GM23338 (cell line): ENCODE results near the gene HTD2. TPM values are rescaled to one million over a fixed set of nuclear protein-coding genes. Genes with fewer than 3 reads are reported as not detected.
"Not testable (repeated sequence)": the region's sequence is repeated elsewhere in the genome, so short reads cannot be mapped to it uniquely, and the experiment has no call there.

Experiments used
- ATAC-seq: fragments of 200-7000 bp; cut with Tn5 transposase; 3 replicates; pipeline ENCODE4 v1.9.1; 2020
- DNase-seq: peaks from one replicate; pipeline ENCODE4 v3.0.0-alpha.2; 2015; ENCODE audit warnings: low spot score
- H2AFZ ChIP-seq: fragments of 200-600 bp; sonication (generic); 2 replicates; pipeline ENCODE4 v1.8.0; 2016; ENCODE audit warnings: antibody characterized with exemption, mild to moderate bottlenecking, moderate library complexity
- H3F3A ChIP-seq: fragments of 200-600 bp; sonication (generic); replicated peaks from 2 replicates; pipeline ENCODE4 v1.8.0; 2017; ENCODE audit warnings: antibody characterized with exemption, mixed run types, low read depth
- H3K27ac ChIP-seq: fragments of 200-600 bp; sonication (generic); 2 replicates; pipeline ENCODE4 v1.6.1; 2016; ENCODE audit warnings: low read depth
- H3K27me3 ChIP-seq: fragments of 200-600 bp; sonication (generic); 2 replicates; pipeline ENCODE4 v1.8.0; 2016; ENCODE audit warnings: mild to moderate bottlenecking, mixed run types, moderate library complexity; ENCODE audit not compliant: insufficient read depth
- H3K36me3 ChIP-seq: fragments of 200-600 bp; sonication (generic); 2 replicates; pipeline ENCODE4 v1.8.0; 2016; ENCODE audit warnings: mild to moderate bottlenecking; ENCODE audit not compliant: insufficient read depth
- H3K4me1 ChIP-seq: fragments of 200-600 bp; sonication (generic); 2 replicates; pipeline ENCODE4 v1.8.0; 2016; ENCODE audit warnings: mild to moderate bottlenecking, moderate library complexity; ENCODE audit not compliant: insufficient read depth
- H3K4me2 ChIP-seq: fragments of 200-600 bp; sonication (generic); 2 replicates; pipeline ENCODE4 v1.7.1; 2017; ENCODE audit warnings: mixed run types
- H3K4me3 ChIP-seq: fragments of 200-600 bp; sonication (generic); 2 replicates; pipeline ENCODE4 v1.6.1; 2016; ENCODE audit warnings: mixed run types
- H3K79me2 ChIP-seq: fragments of 200-600 bp; sonication (generic); replicated peaks from 2 replicates; pipeline ENCODE4 v1.8.0; 2017; ENCODE audit warnings: mild to moderate bottlenecking; ENCODE audit not compliant: insufficient read depth
- H3K9me2 ChIP-seq: fragments of 200-600 bp; sonication (generic); 2 replicates; pipeline ENCODE4 v1.8.0; 2017; ENCODE audit not compliant: insufficient read depth
- H4K20me1 ChIP-seq: fragments of 200-600 bp; sonication (generic); replicated peaks from 2 replicates; pipeline ENCODE4 v1.8.0; 2017; ENCODE audit warnings: mild to moderate bottlenecking; ENCODE audit not compliant: insufficient read depth
- H3K27ac Mint-ChIP-seq: 2 replicates; pipeline ENCODE4 v1.8.0; 2020; ENCODE audit warnings: inconsistent platforms, mild to moderate bottlenecking, moderate library complexity, mixed read lengths
- H3K27me3 Mint-ChIP-seq: 3 replicates; pipeline ENCODE4 v1.8.0; 2022; ENCODE audit warnings: low read depth, mild to moderate bottlenecking, moderate library complexity, mixed read lengths, inconsistent platforms; ENCODE audit not compliant: insufficient read depth, poor library complexity
- H3K36me3 Mint-ChIP-seq: 3 replicates; pipeline ENCODE4 v1.8.0; 2021; ENCODE audit warnings: low read depth, mild to moderate bottlenecking, inconsistent platforms, moderate library complexity, mixed read lengths
- H3K4me1 Mint-ChIP-seq: 3 replicates; pipeline ENCODE4 v1.8.0; 2020; ENCODE audit warnings: mild to moderate bottlenecking, inconsistent platforms, mixed read lengths
- H3K4me3 Mint-ChIP-seq: 3 replicates; pipeline ENCODE4 v1.8.0; 2021; ENCODE audit warnings: moderate library complexity, mild to moderate bottlenecking, inconsistent platforms, mixed read lengths
- H3K9me3 Mint-ChIP-seq: 3 replicates; pipeline ENCODE4 v1.8.0; 2020; ENCODE audit warnings: moderate library complexity, mild to moderate bottlenecking, inconsistent platforms, mixed read lengths
- CREB1 ChIP-seq: fragments of 250-450 bp; sonication (Bioruptor Pico); IDR thresholded peaks from 2 replicates; pipeline ENCODE4 v1.5.0; 2020; ENCODE audit warnings: low read depth, mild to moderate bottlenecking, moderate library complexity
- EZH2 ChIP-seq: fragments of 200-600 bp; sonication (generic); IDR thresholded peaks from one replicate; pipeline ENCODE4 v1.8.0; 2017; ENCODE audit warnings: antibody characterized with exemption, mild to moderate bottlenecking, low read depth; ENCODE audit not compliant: unreplicated experiment
- EZH2phosphoT487 ChIP-seq: fragments of 200-600 bp; sonication (generic); IDR thresholded peaks from one replicate; pipeline ENCODE4 v1.8.1; 2018; ENCODE audit warnings: antibody characterized with exemption; ENCODE audit not compliant: unreplicated experiment
- JUNB ChIP-seq: IDR thresholded peaks from one replicate; pipeline ENCODE4 v1.6.1; 2016; ENCODE audit warnings: antibody characterized with exemption; ENCODE audit not compliant: unreplicated experiment
- NANOG ChIP-seq: IDR thresholded peaks from 2 replicates; pipeline ENCODE4 v1.6.1; 2016; ENCODE audit warnings: antibody characterized with exemption, borderline replicate concordance
- STAT1 ChIP-seq: IDR thresholded peaks from one replicate; pipeline ENCODE4 v1.6.1; 2016; ENCODE audit warnings: antibody characterized with exemption; ENCODE audit not compliant: unreplicated experiment
- ZNF114 ChIP-seq: fragments of 250-450 bp; sonication (Bioruptor Pico); IDR thresholded peaks from 2 replicates; pipeline ENCODE4 v1.5.0; 2020; ENCODE audit warnings: mild to moderate bottlenecking, moderate library complexity
- ZNF331 ChIP-seq: fragments of 250-450 bp; sonication (Bioruptor Pico); IDR thresholded peaks from 2 replicates; pipeline ENCODE4 v1.5.0; 2020; ENCODE audit warnings: low read depth, mild to moderate bottlenecking, moderate library complexity
- polyA plus RNA-seq: library from polyadenylated mRNA; unstranded; fragments of >200 nt; fragmentation: Nextera tagmentation; extraction: Ambion mirVana; gene quantifications from 2 replicates; pipeline ENCODE4 v1.2.1, GENCODE V29; 2016
- total RNA-seq: library from RNA; depleted of rRNA; stranded (reverse); fragments of >200 nt; shearing (Covaris generic); gene quantifications from 2 replicates; pipeline ENCODE4 v1.2.3, GENCODE V29; 2014
- TF ChIP-seq, protein P1 (sequence below), 2 experiments: fragments of 200-600 bp in 1 of 2; sonication (generic) in 1 of 2; conservative IDR thresholded peaks; 2 replicates each; pipeline versions ENCODE4 v1.5.1 to v1.6.1; 2016 to 2017; ENCODE audit warnings: antibody characterized with exemption in 2 of 2, low read depth in 2 of 2, mild to moderate bottlenecking in 2 of 2, moderate library complexity in 1 of 2
- TF ChIP-seq, protein P2 (sequence below): IDR thresholded peaks from 2 replicates; pipeline ENCODE4 v1.6.1; 2016; ENCODE audit warnings: antibody characterized with exemption
- TF ChIP-seq, protein P3 (sequence below): IDR thresholded peaks from one replicate; pipeline ENCODE4 v1.6.1; 2018; ENCODE audit warnings: antibody characterized with exemption; ENCODE audit not compliant: unreplicated experiment

The HTD2 gene
- total and polyA plus RNA-seq, 2 experiments from 2014 or later = 19.3 to 24.2 TPM

DNA sequence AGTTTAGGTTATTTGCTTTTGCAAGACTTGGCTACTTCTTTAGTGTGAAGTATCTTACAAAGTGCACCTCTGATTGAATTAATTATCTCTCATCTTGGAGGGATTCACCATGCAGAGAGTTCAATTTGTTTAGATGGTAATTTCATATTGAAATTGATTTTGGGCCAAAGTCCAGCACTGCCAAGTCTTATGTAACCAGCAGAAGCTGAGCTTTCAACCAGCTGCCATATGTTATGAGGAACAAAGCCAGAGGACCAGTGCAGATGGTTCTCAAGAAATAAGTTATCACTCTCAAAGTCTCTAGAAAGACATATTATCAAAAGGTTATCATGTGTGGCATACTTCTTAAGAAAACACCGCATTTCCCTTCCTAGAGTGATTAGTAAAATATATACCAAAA is 39.7 kb upstream of the HTD2 start (continued):
- TF ChIP-seq, protein P1, sequence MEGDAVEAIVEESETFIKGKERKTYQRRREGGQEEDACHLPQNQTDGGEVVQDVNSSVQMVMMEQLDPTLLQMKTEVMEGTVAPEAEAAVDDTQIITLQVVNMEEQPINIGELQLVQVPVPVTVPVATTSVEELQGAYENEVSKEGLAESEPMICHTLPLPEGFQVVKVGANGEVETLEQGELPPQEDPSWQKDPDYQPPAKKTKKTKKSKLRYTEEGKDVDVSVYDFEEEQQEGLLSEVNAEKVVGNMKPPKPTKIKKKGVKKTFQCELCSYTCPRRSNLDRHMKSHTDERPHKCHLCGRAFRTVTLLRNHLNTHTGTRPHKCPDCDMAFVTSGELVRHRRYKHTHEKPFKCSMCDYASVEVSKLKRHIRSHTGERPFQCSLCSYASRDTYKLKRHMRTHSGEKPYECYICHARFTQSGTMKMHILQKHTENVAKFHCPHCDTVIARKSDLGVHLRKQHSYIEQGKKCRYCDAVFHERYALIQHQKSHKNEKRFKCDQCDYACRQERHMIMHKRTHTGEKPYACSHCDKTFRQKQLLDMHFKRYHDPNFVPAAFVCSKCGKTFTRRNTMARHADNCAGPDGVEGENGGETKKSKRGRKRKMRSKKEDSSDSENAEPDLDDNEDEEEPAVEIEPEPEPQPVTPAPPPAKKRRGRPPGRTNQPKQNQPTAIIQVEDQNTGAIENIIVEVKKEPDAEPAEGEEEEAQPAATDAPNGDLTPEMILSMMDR (conservative IDR thresholded peaks at IDR 0.05; ENCODE audit: low read depth in 2 of 2) = no peak
- no peak for TF ChIP-seq STAT1
- no peak for TF ChIP-seq EZH2phosphoT487
- no peak for TF ChIP-seq ZNF331 (CRISPR knock-in tag)

DNA sequence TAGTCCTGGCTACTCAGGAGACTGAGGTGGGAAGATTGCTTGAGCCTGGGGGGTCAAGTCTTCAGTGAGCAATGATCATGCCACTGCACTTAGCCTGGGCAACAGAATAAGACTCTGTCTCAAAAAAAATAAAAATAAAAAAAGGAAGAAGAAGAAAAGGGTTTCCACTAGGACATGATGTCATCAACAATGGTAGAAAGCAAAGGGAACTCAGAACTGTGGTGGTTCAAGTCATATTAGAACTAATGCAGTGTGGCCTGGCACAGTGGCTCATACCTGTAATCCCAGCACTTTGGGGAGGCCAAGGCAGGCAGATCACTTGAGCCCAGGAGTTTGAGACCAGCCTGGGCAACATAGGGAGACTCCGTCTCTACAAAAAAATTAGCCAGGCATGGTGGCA is 38.8 kb upstream of the HTD2 start:
- not testable (repeated sequence) for H3F3A ChIP-seq, H2AFZ ChIP-seq, H3K9me3 Mint-ChIP-seq, H3K36me3 ChIP-seq, H3K79me2 ChIP-seq, H3K27ac ChIP-seq, H3K27ac Mint-ChIP-seq, H4K20me1 ChIP-seq, H3K4me2 ChIP-seq, H3K27me3 ChIP-seq, H3K27me3 Mint-ChIP-seq, H3K9me2 ChIP-seq, H3K4me1 ChIP-seq, DNase-seq, H3K4me1 Mint-ChIP-seq, H3K4me3 ChIP-seq, H3K4me3 Mint-ChIP-seq, H3K36me3 Mint-ChIP-seq, ATAC-seq

DNA sequence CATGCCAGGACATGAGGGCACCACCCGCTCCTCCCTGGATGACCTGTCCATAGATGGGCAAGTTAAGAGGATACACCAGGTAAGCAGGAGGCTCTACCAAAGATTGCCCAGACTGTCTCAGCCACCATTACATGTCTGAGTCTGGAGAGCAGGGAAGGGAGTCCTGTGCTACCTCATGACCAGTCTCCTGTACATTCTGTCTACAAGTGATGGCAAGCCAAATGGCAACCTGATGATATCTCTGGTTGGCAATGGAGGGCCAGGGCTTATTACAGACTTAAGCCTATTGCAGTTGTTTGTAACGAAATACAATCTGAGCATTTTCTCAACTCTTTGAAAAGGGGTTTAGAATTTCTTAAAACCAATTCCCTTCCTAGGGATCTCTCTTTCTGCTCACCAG is 37.0 kb upstream of the HTD2 start:
- no peaks in the 10 kb centered on the region for H3K27me3 Mint-ChIP-seq
- no peaks in the 10 kb centered on the region for H3K4me1 ChIP-seq
- H3K4me1 Mint-ChIP-seq = no peaks in the 10 kb centered on the region
- no peaks in the 10 kb centered on the region for H3K36me3 Mint-ChIP-seq
- H4K20me1 ChIP-seq = no peaks in the 10 kb centered on the region
- H3K4me3 ChIP-seq = no peak overlapping the region
- no peak overlapping the region for H3K4me3 Mint-ChIP-seq
- no peak overlapping the region for H3K27ac Mint-ChIP-seq
- no peak overlapping the region for H2AFZ ChIP-seq
- no peak overlapping the region for H3K27ac ChIP-seq
- no peaks in the 10 kb centered on the region for H3K9me3 Mint-ChIP-seq
- DNase-seq = no peak
- H3K27me3 ChIP-seq = no peaks in the 10 kb centered on the region
- H3K9me2 ChIP-seq = peaks cover 5% of the 10 kb centered on the region; the same call in 1 of the 2 replicates
- H3F3A ChIP-seq = no peaks in the 10 kb centered on the region
- H3K4me2 ChIP-seq = no peak overlapping the region
- no peak for ATAC-seq
- H3K36me3 ChIP-seq = no peaks in the 10 kb centered on the region
- no peaks in the 10 kb centered on the region for H3K79me2 ChIP-seq
- TF ChIP-seq EZH2 (no peak), ZNF114 (CRISPR knock-in tag) (no peak), STAT1 (no peak), EZH2phosphoT487 (no peak), JUNB (no peak), CREB1 (CRISPR knock-in tag) (no peak), NANOG (no peak)
- TF ChIP-seq, protein P2, sequence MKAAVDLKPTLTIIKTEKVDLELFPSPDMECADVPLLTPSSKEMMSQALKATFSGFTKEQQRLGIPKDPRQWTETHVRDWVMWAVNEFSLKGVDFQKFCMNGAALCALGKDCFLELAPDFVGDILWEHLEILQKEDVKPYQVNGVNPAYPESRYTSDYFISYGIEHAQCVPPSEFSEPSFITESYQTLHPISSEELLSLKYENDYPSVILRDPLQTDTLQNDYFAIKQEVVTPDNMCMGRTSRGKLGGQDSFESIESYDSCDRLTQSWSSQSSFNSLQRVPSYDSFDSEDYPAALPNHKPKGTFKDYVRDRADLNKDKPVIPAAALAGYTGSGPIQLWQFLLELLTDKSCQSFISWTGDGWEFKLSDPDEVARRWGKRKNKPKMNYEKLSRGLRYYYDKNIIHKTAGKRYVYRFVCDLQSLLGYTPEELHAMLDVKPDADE = no peak
- TF ChIP-seq, protein P3, sequence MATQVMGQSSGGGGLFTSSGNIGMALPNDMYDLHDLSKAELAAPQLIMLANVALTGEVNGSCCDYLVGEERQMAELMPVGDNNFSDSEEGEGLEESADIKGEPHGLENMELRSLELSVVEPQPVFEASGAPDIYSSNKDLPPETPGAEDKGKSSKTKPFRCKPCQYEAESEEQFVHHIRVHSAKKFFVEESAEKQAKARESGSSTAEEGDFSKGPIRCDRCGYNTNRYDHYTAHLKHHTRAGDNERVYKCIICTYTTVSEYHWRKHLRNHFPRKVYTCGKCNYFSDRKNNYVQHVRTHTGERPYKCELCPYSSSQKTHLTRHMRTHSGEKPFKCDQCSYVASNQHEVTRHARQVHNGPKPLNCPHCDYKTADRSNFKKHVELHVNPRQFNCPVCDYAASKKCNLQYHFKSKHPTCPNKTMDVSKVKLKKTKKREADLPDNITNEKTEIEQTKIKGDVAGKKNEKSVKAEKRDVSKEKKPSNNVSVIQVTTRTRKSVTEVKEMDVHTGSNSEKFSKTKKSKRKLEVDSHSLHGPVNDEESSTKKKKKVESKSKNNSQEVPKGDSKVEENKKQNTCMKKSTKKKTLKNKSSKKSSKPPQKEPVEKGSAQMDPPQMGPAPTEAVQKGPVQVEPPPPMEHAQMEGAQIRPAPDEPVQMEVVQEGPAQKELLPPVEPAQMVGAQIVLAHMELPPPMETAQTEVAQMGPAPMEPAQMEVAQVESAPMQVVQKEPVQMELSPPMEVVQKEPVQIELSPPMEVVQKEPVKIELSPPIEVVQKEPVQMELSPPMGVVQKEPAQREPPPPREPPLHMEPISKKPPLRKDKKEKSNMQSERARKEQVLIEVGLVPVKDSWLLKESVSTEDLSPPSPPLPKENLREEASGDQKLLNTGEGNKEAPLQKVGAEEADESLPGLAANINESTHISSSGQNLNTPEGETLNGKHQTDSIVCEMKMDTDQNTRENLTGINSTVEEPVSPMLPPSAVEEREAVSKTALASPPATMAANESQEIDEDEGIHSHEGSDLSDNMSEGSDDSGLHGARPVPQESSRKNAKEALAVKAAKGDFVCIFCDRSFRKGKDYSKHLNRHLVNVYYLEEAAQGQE = no peak
- TF ChIP-seq, protein P1 (conservative IDR thresholded peaks at IDR 0.05; ENCODE audit: low read depth in 2 of 2) = no peak
